Measurements from ENCODE around the gene ZNRF3.
"Not testable (repeated sequence)": the region's sequence is repeated elsewhere in the genome, so short reads cannot be mapped to it uniquely, and the experiment has no call there.

ZNRF3 gene

GRCh38 chr22:29037340-29037932 is 154.1 kb downstream of the ZNRF3 start:
- TF ChIP-seq CTCF (IDR thresholded peaks at IDR 0.05; ENCODE audit: insufficient read depth, low read length, missing control alignments): no peak
- no peak for DNase-seq (ENCODE audit: low read depth, low spot score)
- POLR2A ChIA-PET: no interaction called here
- CTCF ChIA-PET: interaction anchor here (1.2 to 11.6 kb wide), 7 partner anchors 13 to 437 kb away, joined by 3 to 268 read pairs (median 8); no protein-coding TSS in a partner anchor
- no peak overlapping the region for H3K4me3 ChIP-seq (ENCODE audit: low read depth, low read length)

GRCh38 chr22:29039148-29039547 is 155.8 kb downstream of the ZNRF3 start:
- no peak for DNase-seq (ENCODE audit: low read depth, low spot score)
- CTCF ChIA-PET: interaction anchor here (0.7 to 11.6 kb wide), 20 partner anchors 7 to 439 kb away, joined by 3 to 268 read pairs (median 12); no protein-coding TSS in a partner anchor
- no peak overlapping the region for H3K4me3 ChIP-seq (ENCODE audit: low read depth, low read length)
- TF ChIP-seq CTCF (IDR thresholded peaks at IDR 0.05; ENCODE audit: insufficient read depth, low read length, missing control alignments): no peak
- POLR2A ChIA-PET: no interaction called here

GRCh38 chr22:29039684-29040083 is 156.3 kb downstream of the ZNRF3 start:
- ChIA-PET POLR2A (interaction anchor here (1.2 to 1.3 kb wide), 2 partner anchors 9 to 186 kb away, joined by 3 to 5 read pairs; no protein-coding TSS in a partner anchor), CTCF (interaction anchor here (0.7 to 11.6 kb wide), 30 partner anchors 8 to 439 kb away, joined by 3 to 268 read pairs (median 8); partner anchors contain the start of gene ZNRF3)
- not testable (repeated sequence) for H3K4me3 ChIP-seq (ENCODE audit: low read depth, low read length); DNase-seq (ENCODE audit: low read depth, low spot score)

- no peak overlapping the region for H3K4me3 ChIP-seq (ENCODE audit: low read depth, low read length)
- peak; percentile 74 for DNase-seq (ENCODE audit: low read depth, low spot score)
- ChIA-PET POLR2A (interaction anchor here (0.8 to 1.3 kb wide), 5 partner anchors 9 to 1110 kb away, joined by 3 to 9 read pairs (median 4); no protein-coding TSS in a partner anchor), CTCF (interaction anchor here (0.6 to 11.6 kb wide), 50 partner anchors 8 to 837 kb away, joined by 3 to 268 read pairs (median 6); partner anchors contain the start of gene ZNRF3)
- peak; percentile 82 for TF ChIP-seq CTCF (IDR thresholded peaks at IDR 0.05; ENCODE audit: insufficient read depth, low read length, missing control alignments)
These were observed 157.3 kb downstream of the ZNRF3 start for GRCh38 chr22:29040385-29041275.

- no peak for TF ChIP-seq CTCF (IDR thresholded peaks at IDR 0.05; ENCODE audit: insufficient read depth, low read length, missing control alignments)
- no peak overlapping the region for H3K4me3 ChIP-seq (ENCODE audit: low read depth, low read length)
- DNase-seq (ENCODE audit: low read depth, low spot score): no peak
- ChIA-PET CTCF (interaction anchor here (0.8 to 11.6 kb wide), 28 partner anchors 7 to 838 kb away, joined by 3 to 268 read pairs (median 8); partner anchors contain the start of gene ZNRF3), POLR2A (no interaction called here)
These were observed 158.0 kb downstream of the ZNRF3 start for GRCh38 chr22:29041408-29041807.

- no peak for TF ChIP-seq CTCF (IDR thresholded peaks at IDR 0.05; ENCODE audit: insufficient read depth, low read length, missing control alignments)
- DNase-seq (ENCODE audit: low read depth, low spot score): no peak
- POLR2A ChIA-PET: no interaction called here
- CTCF ChIA-PET: interaction anchor here (0.7 to 11.6 kb wide), 11 partner anchors 29 to 606 kb away, joined by 3 to 268 read pairs (median 4); no protein-coding TSS in a partner anchor
- no peak overlapping the region for H3K4me3 ChIP-seq (ENCODE audit: low read depth, low read length)
These were observed 160.7 kb downstream of the ZNRF3 start for GRCh38 chr22:29043906-29044575.
